Measurements from ENCODE around the gene NDE1.

GRCh38 chr16:15770512-15770911, 120.5 kb downstream of the NDE1 start:
- TF ChIP-seq, protein P1, sequence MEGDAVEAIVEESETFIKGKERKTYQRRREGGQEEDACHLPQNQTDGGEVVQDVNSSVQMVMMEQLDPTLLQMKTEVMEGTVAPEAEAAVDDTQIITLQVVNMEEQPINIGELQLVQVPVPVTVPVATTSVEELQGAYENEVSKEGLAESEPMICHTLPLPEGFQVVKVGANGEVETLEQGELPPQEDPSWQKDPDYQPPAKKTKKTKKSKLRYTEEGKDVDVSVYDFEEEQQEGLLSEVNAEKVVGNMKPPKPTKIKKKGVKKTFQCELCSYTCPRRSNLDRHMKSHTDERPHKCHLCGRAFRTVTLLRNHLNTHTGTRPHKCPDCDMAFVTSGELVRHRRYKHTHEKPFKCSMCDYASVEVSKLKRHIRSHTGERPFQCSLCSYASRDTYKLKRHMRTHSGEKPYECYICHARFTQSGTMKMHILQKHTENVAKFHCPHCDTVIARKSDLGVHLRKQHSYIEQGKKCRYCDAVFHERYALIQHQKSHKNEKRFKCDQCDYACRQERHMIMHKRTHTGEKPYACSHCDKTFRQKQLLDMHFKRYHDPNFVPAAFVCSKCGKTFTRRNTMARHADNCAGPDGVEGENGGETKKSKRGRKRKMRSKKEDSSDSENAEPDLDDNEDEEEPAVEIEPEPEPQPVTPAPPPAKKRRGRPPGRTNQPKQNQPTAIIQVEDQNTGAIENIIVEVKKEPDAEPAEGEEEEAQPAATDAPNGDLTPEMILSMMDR (IDR thresholded peaks at IDR 0.05): no peak
- TF ChIP-seq POLR2A (IDR thresholded peaks at IDR 0.05; ENCODE audit: low read depth) (no peak), EP300 (IDR thresholded peaks at IDR 0.05) (no peak)

All from esophagus muscularis mucosa (tissue), 4 donors.